Cardiac muscle cell (in vitro differentiated cells and primary cell): ENCODE data around the gene PPM1D. TPM values are rescaled to one million over a fixed set of nuclear protein-coding genes. Genes with fewer than 3 reads are reported as not detected.
"Not testable (repeated sequence)": the region's sequence is repeated elsewhere in the genome, so short reads cannot be mapped to it uniquely, and the experiment has no call there.

Experiments used
- DNase-seq, 2 donors: peaks; one replicate each; pipeline versions ENCODE4 v3.0.0 to v3.0.0-alpha.2; 2010 to 2017; ENCODE audit warnings: low read depth in 1 of 2, low spot score in 1 of 2
- H3K27ac ChIP-seq: fragments of 200-600 bp; sonication (generic); 2 replicates; pipeline ENCODE4 v1.5.1; 2016
- H3K27me3 ChIP-seq: fragments of 200-600 bp; sonication (generic); 2 replicates; pipeline ENCODE4 v1.6.0; 2016; ENCODE audit warnings: control low read depth
- H3K36me3 ChIP-seq: fragments of 200-600 bp; sonication (generic); 2 replicates; pipeline ENCODE4 v1.5.1; 2016; ENCODE audit warnings: control low read depth
- H3K4me1 ChIP-seq: fragments of 200-600 bp; sonication (generic); 2 replicates; pipeline ENCODE4 v1.8.1; 2017; ENCODE audit warnings: low read depth, mild to moderate bottlenecking, mixed run types
- H3K4me3 ChIP-seq: fragments of 200-600 bp; sonication (generic); 2 replicates; pipeline ENCODE4 v1.5.1; 2016; ENCODE audit warnings: mild to moderate bottlenecking
- H3K9me3 ChIP-seq: fragments of 200-600 bp; sonication (generic); 2 replicates; pipeline ENCODE4 v1.5.1; 2017; ENCODE audit warnings: low read depth, mild to moderate bottlenecking, control low read depth
- CTCF ChIP-seq: IDR thresholded peaks from 2 replicates; pipeline ENCODE4 v1.5.1; 2012; ENCODE audit warnings: low read depth, mild to moderate bottlenecking, low read length
- polyA plus RNA-seq: library from polyadenylated mRNA; unstranded; fragments of >200 nt; fragmentation: Nextera tagmentation; extraction: Ambion mirVana; gene quantifications from 2 replicates; pipeline ENCODE4 v1.2.1, GENCODE V29; 2016
- total RNA-seq: library from RNA; depleted of rRNA; stranded (reverse); fragments of >200 nt; gene quantifications from 2 replicates; pipeline ENCODE4 v1.2.3, GENCODE V29; 2016

PPM1D gene
- total and polyA plus RNA-seq, 2 experiments from 2014 or later: 7.7 to 16.3 TPM

GRCh38 chr17:60585887-60586286, 14.1 kb upstream of the PPM1D start:
- DNase-seq: no peak
- Histone ChIP-seq H3K36me3 (no peaks in the 10 kb centered on the region), H3K27ac (no peak overlapping the region), H3K4me3 (no peak overlapping the region), H3K9me3 (no peaks in the 10 kb centered on the region), H3K4me1 (no peaks in the 10 kb centered on the region), H3K27me3 (no peaks in the 10 kb centered on the region)
- no peak for TF ChIP-seq CTCF

GRCh38 chr17:60586288-60586974, 13.6 kb upstream of the PPM1D start:
- Histone ChIP-seq H3K27ac (no peak overlapping the region), H3K4me3 (no peak overlapping the region), H3K27me3 (no peaks in the 10 kb centered on the region), H3K36me3 (no peaks in the 10 kb centered on the region), H3K4me1 (no peaks in the 10 kb centered on the region), H3K9me3 (no peaks in the 10 kb centered on the region)
- TF ChIP-seq CTCF: peak; percentile 45
- peak in 1 of 2 donors; percentile 56 for DNase-seq

- H3K4me1 ChIP-seq: no peaks in the 10 kb centered on the region
- H3K4me3 ChIP-seq: no peak overlapping the region
- no peak for TF ChIP-seq CTCF
- no peaks in the 10 kb centered on the region for H3K36me3 ChIP-seq
- H3K9me3 ChIP-seq: no peaks in the 10 kb centered on the region
- no peak overlapping the region for H3K27ac ChIP-seq
- no peak for DNase-seq
- no peaks in the 10 kb centered on the region for H3K27me3 ChIP-seq
Observed at GRCh38 chr17:60590070-60590469, 9.9 kb upstream of the PPM1D start.

- Histone ChIP-seq H3K36me3 (no peaks in the 10 kb centered on the region), H3K4me1 (no peaks in the 10 kb centered on the region), H3K27me3 (no peaks in the 10 kb centered on the region), H3K4me3 (no peak overlapping the region), H3K9me3 (no peaks in the 10 kb centered on the region), H3K27ac (no peak overlapping the region)
- TF ChIP-seq CTCF: no peak
- no peak for DNase-seq
Observed at GRCh38 chr17:60592750-60593149, 7.2 kb upstream of the PPM1D start.

- not testable (repeated sequence) for DNase-seq, H3K27ac ChIP-seq, H3K27me3 ChIP-seq, H3K36me3 ChIP-seq, H3K4me1 ChIP-seq, H3K9me3 ChIP-seq, H3K4me3 ChIP-seq
Observed at GRCh38 chr17:60593441-60594036, 6.5 kb upstream of the PPM1D start.

- DNase-seq, H3K9me3 ChIP-seq, H3K4me3 ChIP-seq: not testable (repeated sequence)
Observed at GRCh38 chr17:60594170-60594569, 5.8 kb upstream of the PPM1D start.

More at GRCh38 chr17:60594170-60594569, 5.8 kb upstream of the PPM1D start:
- H3K36me3 ChIP-seq, H3K27me3 ChIP-seq, H3K4me1 ChIP-seq, H3K27ac ChIP-seq: not testable (repeated sequence)
